Kidney (tissue), 14 donors: ENCODE results near the gene HNRNPAB. TPM values are rescaled to one million over a fixed set of nuclear protein-coding genes. Genes with fewer than 3 reads are reported as not detected.

ENCODE experiments used
- DNase-seq, 5 donors: peaks; one replicate each; pipeline ENCODE4 v3.0.0-alpha.2; 2013 to 2020
- FAIRE-seq: peaks from 2 replicates; lab custom pipeline; 2012; peaks lifted over from hg19 to GRCh38; lab: Jason Lieb, UNC
- H3K27ac ChIP-seq, 2 donors: one replicate each; pipeline ENCODE4 v1.7.0; 2013; ENCODE audit warnings: low read depth in 2 of 2, low read length in 2 of 2, inconsistent platforms in 1 of 2
- H3K27me3 ChIP-seq: one replicate; pipeline ENCODE4 v1.7.1; 2013; ENCODE audit warnings: low read length, inconsistent platforms; ENCODE audit not compliant: control insufficient read depth, insufficient read depth
- H3K36me3 ChIP-seq, 3 donors: one replicate each; pipeline versions ENCODE4 v1.7.0 to v1.7.1; 2013; ENCODE audit warnings: low read length in 3 of 3, control low read depth in 1 of 3, inconsistent platforms in 1 of 3; ENCODE audit not compliant: insufficient read depth in 3 of 3, control insufficient read depth in 2 of 3
- H3K4me1 ChIP-seq, 3 donors: one replicate each; pipeline versions ENCODE4 v1.7.0 to v1.7.1; 2013; ENCODE audit warnings: low read length in 3 of 3, inconsistent platforms in 1 of 3, low read depth in 1 of 3; ENCODE audit not compliant: control insufficient read depth in 2 of 3, insufficient read depth in 2 of 3
- H3K4me3 ChIP-seq, 3 donors: one replicate each; pipeline versions ENCODE4 v1.7.0 to v1.8.1; 2013; ENCODE audit warnings: low read length in 3 of 3, control low read depth in 1 of 3, inconsistent platforms in 1 of 3
- H3K9ac ChIP-seq, 3 donors: one replicate each; pipeline versions ENCODE4 v1.7.0 to v1.7.1; 2013; ENCODE audit warnings: low read length in 3 of 3, control low read depth in 1 of 3, inconsistent platforms in 1 of 3
- H3K9me3 ChIP-seq, 3 donors: one replicate each; pipeline versions ENCODE4 v1.7.0 to v1.7.1; 2013; ENCODE audit warnings: low read length in 3 of 3, control low read depth in 1 of 3, inconsistent platforms in 1 of 3; ENCODE audit not compliant: control insufficient read depth in 2 of 3, insufficient read depth in 1 of 3
- intact Hi-C: fragments of 100-400 bp; cut with DNase I; formaldehyde crosslinking; loops from one replicate; pipeline ENCODE4 v1.11.1; 2022
- polyA plus RNA-seq: library from polyadenylated mRNA; stranded (reverse); fragments of 350-450 nt; fragmentation: Illumina TruSeq; extraction: RNeasy Lipid Tissue Mini Kit (QIAGEN cat#74804); gene quantifications from one replicate; pipeline ENCODE4 v1.2.3, GENCODE V29; 2014; ENCODE audit warnings: low read depth, low replicate concordance; ENCODE audit not compliant: insufficient read depth
- total RNA-seq: library from RNA; stranded (reverse); fragmentation: NEBNext Ultra II Directional; extraction: Animal tissue kit (Norgen Biotek cat#: 25700); gene quantifications from one replicate; pipeline ENCODE4 v1.2.1, GENCODE V29; 2021
- TF ChIP-seq, protein P1 (sequence below): IDR thresholded peaks from 3 replicates; pipeline ENCODE4 v1.5.1; 2012; ENCODE audit warnings: mild to moderate bottlenecking, moderate library complexity, borderline replicate concordance; ENCODE audit not compliant: insufficient read depth; ENCODE audit errors: extremely low read depth
- donor health status: control.
- donor health status: control.
- donor health status: control.
- donor health status: control.
- donor health status: control.
- donor health status: DM: yes; HTN: yes; CAD: no.
- donor health status: Normal renal cell carcinoma (clear cell type).

The HNRNPAB gene
- total and polyA plus RNA-seq, 2 donors from 2014 or later, result 81.8 to 130 TPM

DNA sequence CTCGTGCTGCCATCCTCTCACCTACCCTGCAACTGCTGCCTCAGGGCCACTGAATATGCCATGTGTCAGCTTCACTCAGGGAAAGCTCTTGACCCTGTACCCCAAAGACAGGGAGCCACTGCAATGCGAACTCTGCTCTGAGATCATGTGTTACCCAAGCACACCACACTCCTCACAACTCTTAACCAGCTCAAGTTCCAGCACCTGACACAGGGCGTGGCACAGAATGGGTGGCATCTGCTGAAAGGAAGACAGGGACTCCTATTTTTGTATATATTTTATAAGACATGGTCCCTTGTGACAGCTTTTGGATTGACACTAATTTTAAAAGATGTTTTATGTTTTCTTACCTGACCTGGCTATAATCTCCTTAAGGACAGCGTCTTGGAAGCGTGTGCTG, 17.5 kb downstream of the HNRNPAB start:
- peaks cover 0 to 5% (median 0%) of the 10 kb centered on the region in 3 donors for H3K4me1 ChIP-seq
- peaks cover 2 to 11% (median 3%) of the 10 kb centered on the region in 3 donors for H3K36me3 ChIP-seq
- H3K9me3 ChIP-seq, result no peaks in the 10 kb centered on the region
- intact Hi-C loops, result no loop called here
- DNase-seq (peak in 1 of 5 donors; percentile 21), FAIRE-seq (no peak)
- H3K27ac ChIP-seq, result no peak overlapping the region
- H3K27me3 ChIP-seq, result no peaks in the 10 kb centered on the region
- TF ChIP-seq, protein P1, sequence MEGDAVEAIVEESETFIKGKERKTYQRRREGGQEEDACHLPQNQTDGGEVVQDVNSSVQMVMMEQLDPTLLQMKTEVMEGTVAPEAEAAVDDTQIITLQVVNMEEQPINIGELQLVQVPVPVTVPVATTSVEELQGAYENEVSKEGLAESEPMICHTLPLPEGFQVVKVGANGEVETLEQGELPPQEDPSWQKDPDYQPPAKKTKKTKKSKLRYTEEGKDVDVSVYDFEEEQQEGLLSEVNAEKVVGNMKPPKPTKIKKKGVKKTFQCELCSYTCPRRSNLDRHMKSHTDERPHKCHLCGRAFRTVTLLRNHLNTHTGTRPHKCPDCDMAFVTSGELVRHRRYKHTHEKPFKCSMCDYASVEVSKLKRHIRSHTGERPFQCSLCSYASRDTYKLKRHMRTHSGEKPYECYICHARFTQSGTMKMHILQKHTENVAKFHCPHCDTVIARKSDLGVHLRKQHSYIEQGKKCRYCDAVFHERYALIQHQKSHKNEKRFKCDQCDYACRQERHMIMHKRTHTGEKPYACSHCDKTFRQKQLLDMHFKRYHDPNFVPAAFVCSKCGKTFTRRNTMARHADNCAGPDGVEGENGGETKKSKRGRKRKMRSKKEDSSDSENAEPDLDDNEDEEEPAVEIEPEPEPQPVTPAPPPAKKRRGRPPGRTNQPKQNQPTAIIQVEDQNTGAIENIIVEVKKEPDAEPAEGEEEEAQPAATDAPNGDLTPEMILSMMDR, result no peak
- H3K9ac ChIP-seq, result no peak overlapping the region
- H3K4me3 ChIP-seq, result no peak overlapping the region

DNA sequence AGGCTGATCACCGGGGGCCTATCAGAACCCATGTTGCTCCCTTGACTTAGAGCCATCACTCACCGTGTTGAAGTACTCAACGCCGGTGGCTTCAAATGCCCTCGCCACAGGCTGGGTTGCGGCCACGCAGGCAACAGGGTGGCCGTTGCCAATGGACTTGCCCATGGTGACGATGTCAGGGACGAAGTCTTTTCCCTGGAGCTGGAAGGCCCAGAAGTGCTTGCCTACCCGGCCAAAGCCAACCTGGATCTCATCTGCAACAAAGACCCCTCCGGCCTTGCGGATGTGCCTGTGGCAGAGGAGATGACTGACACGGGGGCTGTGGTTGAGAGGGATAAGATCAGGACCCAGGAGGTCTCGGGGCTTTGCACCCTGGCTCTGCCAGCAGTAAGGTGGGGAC, 18.0 kb downstream of the HNRNPAB start:
- no peaks in the 10 kb centered on the region for H3K9me3 ChIP-seq
- TF ChIP-seq, protein P1, result no peak
- no peaks in the 10 kb centered on the region for H3K27me3 ChIP-seq
- intact Hi-C loops, result no loop called here
- FAIRE-seq (no peak), DNase-seq (peak in 1 of 5 donors; percentile 57)
- H3K4me3 ChIP-seq, result no peak overlapping the region
- H3K36me3 ChIP-seq, result peaks cover 2 to 13% (median 3%) of the 10 kb centered on the region in 3 donors
- H3K27ac ChIP-seq, result no peak overlapping the region
- H3K9ac ChIP-seq, result no peak overlapping the region
- H3K4me1 ChIP-seq, result peaks cover 0 to 5% (median 0%) of the 10 kb centered on the region in 3 donors

GRCh38 chr5:178223196-178223773, 19.0 kb downstream of the HNRNPAB start:
- Histone ChIP-seq H3K27me3 (no peaks in the 10 kb centered on the region), H3K9me3 (no peaks in the 10 kb centered on the region), H3K36me3 (peaks cover 7 to 21% (median 7%) of the 10 kb centered on the region in 3 donors), H3K4me3 (no peak overlapping the region), H3K9ac (no peak overlapping the region), H3K4me1 (peaks cover 0 to 5% (median 0%) of the 10 kb centered on the region in 3 donors), H3K27ac (no peak overlapping the region)
- DNase-seq (peak in 1 of 5 donors; percentile 24), FAIRE-seq (no peak)
- intact Hi-C loops, result no loop called here
- TF ChIP-seq, protein P1, result no peak
